Measurements from ENCODE around the gene MDK.

Gene MDK

DNA sequence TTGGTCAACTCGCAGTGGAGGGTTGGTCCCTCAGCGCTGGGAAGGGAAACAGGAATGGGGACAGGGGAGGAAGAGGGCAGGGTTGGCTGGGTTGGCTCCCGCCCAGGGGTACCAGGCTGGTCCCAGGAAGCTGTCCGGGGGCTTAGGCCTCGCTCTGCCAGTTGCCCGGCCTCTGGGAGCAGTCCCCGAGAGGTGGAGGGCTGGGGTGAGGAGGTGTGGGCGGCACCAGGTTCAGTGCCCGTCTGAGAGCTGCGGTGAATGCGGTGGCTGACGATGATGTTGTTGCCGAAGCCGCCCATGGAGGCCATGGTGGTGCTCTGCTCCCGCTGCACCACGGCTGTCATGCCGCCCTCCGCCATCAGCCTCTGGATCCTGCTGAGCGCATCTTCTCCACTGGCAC, 16.1 kb downstream of the MDK start:
- Histone ChIP-seq H4K20me1 (peaks cover 17 to 91% (median 46%) of the 10 kb centered on the region in 11 experiments; a peak in 19 of 22 replicates), H3K4me3 (no peak overlapping the region), H3K4me2 (no peak overlapping the region), H3K27ac (no peak overlapping the region), H3K4me1 (peaks cover 0 to 13% (median 5%) of the 10 kb centered on the region in 10 experiments; a peak in 11 of 20 replicates), H3K9ac (no peak overlapping the region), H3K36me3 (peaks cover 35 to 70% (median 55%) of the 10 kb centered on the region in 11 experiments), H3K27me3 (peaks cover 10 to 20% (median 16%) of the 10 kb centered on the region in 11 experiments), H3K9me3 (replicated peaks in 1 of 11) (no peaks in the 10 kb centered on the region)
- no peak for TF ChIP-seq Cebpa-rat (IDR thresholded peaks at IDR 0.05)

DNA sequence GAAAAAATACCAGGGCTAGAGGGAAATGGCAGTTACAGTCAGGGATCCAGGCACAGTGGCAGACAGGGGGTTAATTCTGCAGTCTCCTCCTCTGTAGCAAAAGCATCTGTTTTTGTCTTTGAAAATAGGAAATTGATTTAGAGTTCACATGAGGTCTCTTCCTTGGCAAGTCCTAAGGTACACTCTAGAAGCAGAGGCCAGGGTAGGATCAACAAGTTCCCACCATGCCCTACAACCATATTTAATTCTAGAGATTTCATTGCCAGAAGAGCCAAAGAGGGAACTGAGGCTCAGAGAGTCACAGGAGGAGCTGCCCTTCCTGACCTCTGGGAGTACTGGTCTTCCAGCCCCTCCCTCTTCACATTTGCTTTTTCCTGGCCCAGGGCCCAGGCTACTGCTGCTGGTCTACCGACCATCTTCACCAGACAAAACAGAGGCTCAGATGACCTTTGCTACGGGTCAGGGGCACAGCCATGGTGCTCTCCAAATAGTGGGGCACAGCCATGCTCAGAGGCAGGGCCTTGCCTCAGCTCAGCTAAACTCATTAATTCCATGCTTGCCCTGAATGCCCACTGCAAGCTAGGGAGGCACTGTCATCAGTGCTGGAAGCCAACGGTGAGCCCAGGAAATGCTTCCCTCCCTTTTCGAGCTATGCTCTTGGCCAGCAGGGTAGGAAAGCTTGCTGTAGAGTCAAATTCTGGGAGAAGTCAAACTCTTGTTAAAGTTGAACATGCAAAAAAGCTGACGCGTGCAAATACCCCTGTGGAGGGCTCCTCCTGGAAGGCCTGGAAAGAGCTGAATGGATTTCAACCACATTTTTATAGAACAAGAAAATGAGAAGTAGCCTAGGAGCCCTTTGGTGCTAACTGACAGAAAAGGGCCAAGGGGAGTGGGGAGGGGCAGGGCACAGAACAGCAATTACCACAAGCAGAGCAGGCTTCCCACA, 21.8 kb downstream of the MDK start:
- no peaks in the 10 kb centered on the region for H3K9me3 ChIP-seq (replicated peaks in 1 of 11)
- no peak overlapping the region for H3K27ac ChIP-seq
- H3K27me3 ChIP-seq: no peaks in the 10 kb centered on the region
- H3K9ac ChIP-seq: no peak overlapping the region
- peaks cover 0 to 69% (median 18%) of the 10 kb centered on the region in 11 experiments; a peak in 15 of 22 replicates for H4K20me1 ChIP-seq
- no peak overlapping the region for H3K4me3 ChIP-seq
- no peak overlapping the region for H3K4me2 ChIP-seq
- TF ChIP-seq Cebpa-rat (IDR thresholded peaks at IDR 0.05): no peak
- peaks cover 0 to 12% (median 9%) of the 10 kb centered on the region in 10 experiments; a peak in 12 of 20 replicates for H3K4me1 ChIP-seq
- H3K36me3 ChIP-seq: peaks cover 66 to 99% (median 87%) of the 10 kb centered on the region in 11 experiments

DNA sequence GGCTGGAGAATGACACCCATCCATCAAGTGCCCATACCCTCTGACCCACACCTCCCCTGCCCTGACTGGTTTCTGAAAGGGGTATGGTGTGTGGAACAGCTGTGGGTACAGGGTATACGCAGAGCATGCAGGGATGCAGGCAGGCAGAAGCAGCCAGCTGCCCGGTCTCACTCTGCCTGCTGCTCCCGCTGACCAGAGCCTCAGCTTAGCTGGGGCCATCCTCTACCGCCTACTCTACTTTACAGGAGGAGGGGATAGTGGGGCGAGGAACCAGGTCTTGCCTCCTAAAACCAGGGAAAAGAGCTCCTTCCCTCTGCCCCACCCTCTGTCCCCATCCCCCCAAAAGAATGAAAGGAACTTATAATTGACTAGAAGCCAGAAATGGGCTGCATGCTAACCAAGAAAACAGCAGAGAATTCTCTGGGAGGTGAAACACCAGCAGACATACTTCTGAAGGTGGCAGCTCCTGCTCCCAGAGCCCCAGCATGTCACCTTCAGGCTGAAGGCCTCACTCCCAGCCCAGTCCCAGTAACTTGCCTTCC, 23.1 kb downstream of the MDK start:
- Histone ChIP-seq H3K4me2 (no peak overlapping the region), H4K20me1 (peaks cover 0 to 74% (median 18%) of the 10 kb centered on the region in 11 experiments; a peak in 15 of 22 replicates), H3K4me3 (no peak overlapping the region), H3K9ac (no peak overlapping the region), H3K36me3 (peaks cover 76 to 100% (median 96%) of the 10 kb centered on the region in 11 experiments), H3K27me3 (no peaks in the 10 kb centered on the region), H3K27ac (no peak overlapping the region), H3K4me1 (peaks cover 0 to 18% (median 13%) of the 10 kb centered on the region in 10 experiments; a peak in 12 of 20 replicates), H3K9me3 (replicated peaks in 1 of 11) (no peaks in the 10 kb centered on the region)
- TF ChIP-seq Cebpa-rat (IDR thresholded peaks at IDR 0.05): no peak

DNA sequence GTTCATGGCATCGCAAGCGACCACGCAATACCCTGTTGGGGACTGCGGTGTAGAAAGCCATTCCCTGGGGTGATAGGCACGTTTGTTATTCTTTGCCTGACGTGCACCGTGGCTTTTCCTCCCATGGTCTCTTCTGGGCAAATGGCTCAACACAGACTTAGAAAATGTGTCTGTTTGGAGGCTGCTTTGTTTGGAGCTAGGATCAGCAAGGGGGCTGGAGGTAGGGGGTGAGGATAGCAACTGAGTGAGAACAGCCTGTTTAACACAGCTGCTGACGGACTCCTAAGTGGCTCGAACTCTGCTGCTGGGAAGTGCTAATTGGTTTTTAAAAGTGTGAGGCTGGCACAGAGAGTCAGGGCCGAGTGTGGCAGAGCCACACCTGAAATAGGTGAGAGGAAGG, 26.2 kb downstream of the MDK start:
- Histone ChIP-seq H3K27me3 (no peaks in the 10 kb centered on the region), H3K4me3 (no peak overlapping the region), H3K9ac (0 out of 22 replicates have a peak overlapping the region, but pooled peaks of 1 of the 11 experiments have one; percentile 27), H3K4me1 (peaks cover 0 to 18% (median 13%) of the 10 kb centered on the region in 10 experiments; a peak in 12 of 20 replicates), H3K4me2 (peak overlapping the region in 6 of 11 experiments; percentile 8 to 55 (median 33); a peak in 8 of 22 replicates), H3K9me3 (replicated peaks in 1 of 11) (no peaks in the 10 kb centered on the region), H4K20me1 (peaks cover 0 to 68% (median 13%) of the 10 kb centered on the region in 11 experiments; a peak in 14 of 22 replicates), H3K27ac (no peak overlapping the region), H3K36me3 (peaks cover 73 to 100% (median 95%) of the 10 kb centered on the region in 11 experiments)
- no peak for TF ChIP-seq Cebpa-rat (IDR thresholded peaks at IDR 0.05)

DNA sequence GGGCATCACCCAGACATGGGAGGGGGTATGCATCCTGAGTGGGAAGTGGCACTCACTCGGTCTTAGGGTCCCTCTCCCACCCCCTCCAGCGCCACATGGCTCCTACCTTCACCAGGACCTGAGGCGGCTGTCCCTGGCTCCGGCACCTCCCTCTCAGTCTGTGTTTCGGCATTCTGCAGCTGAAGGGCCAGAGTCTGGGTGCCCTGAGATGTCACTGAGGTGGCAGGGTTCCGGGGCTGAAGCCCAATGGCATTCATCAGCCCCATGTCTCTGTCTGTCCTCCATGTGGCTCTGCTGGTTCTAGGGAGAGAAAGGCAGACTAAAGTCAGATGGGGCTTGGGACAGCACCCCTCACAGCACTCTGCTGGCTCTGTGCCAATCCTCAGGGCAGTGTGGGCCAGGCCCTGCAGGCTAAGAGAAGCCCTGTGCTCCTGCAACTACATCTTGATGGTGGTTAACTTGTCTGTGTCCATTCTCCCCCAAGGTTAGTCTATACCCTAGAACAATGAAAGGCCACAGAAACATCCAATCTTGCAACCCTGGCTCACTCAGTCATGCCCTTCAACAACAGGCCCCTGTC, 27.0 kb downstream of the MDK start:
- no peak for TF ChIP-seq Cebpa-rat (IDR thresholded peaks at IDR 0.05)
- Histone ChIP-seq H3K9me3 (replicated peaks in 1 of 11) (no peaks in the 10 kb centered on the region), H3K36me3 (peaks cover 68 to 100% (median 95%) of the 10 kb centered on the region in 11 experiments), H3K4me3 (no peak overlapping the region), H3K4me1 (peaks cover 0 to 18% (median 13%) of the 10 kb centered on the region in 10 experiments; a peak in 12 of 20 replicates), H3K4me2 (peak overlapping the region in 6 of 11 experiments; percentile 8 to 55 (median 33); a peak in 6 of 22 replicates), H4K20me1 (peaks cover 0 to 69% (median 11%) of the 10 kb centered on the region in 11 experiments; a peak in 14 of 22 replicates), H3K9ac (0 out of 22 replicates have a peak overlapping the region, but pooled peaks of 1 of the 11 experiments have one; percentile 27), H3K27me3 (no peaks in the 10 kb centered on the region), H3K27ac (no peak overlapping the region)

DNA sequence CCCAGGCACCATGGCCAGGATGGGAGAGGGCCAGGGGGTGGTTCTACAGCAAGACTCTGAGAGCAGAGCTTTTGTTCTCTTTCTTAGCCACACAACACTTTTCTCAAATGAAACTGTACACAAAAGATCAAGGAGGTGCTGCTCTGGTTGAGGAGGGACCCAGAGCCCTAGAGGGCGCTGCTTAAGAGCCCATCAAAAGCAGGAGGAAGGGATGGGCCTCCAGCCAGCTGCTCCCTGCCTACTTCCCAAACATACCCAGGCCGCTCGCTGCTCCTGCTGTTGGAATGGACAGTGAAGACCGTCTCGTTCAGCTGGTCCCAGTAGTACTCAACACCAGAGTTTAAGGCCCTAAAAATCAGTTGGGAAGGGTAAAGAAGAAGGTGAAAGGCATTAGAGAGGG, 28.6 kb downstream of the MDK start:
- TF ChIP-seq Cebpa-rat (IDR thresholded peaks at IDR 0.05): no peak
- no peaks in the 10 kb centered on the region for H3K9me3 ChIP-seq (replicated peaks in 1 of 11)
- no peak overlapping the region for H3K9ac ChIP-seq

DNA sequence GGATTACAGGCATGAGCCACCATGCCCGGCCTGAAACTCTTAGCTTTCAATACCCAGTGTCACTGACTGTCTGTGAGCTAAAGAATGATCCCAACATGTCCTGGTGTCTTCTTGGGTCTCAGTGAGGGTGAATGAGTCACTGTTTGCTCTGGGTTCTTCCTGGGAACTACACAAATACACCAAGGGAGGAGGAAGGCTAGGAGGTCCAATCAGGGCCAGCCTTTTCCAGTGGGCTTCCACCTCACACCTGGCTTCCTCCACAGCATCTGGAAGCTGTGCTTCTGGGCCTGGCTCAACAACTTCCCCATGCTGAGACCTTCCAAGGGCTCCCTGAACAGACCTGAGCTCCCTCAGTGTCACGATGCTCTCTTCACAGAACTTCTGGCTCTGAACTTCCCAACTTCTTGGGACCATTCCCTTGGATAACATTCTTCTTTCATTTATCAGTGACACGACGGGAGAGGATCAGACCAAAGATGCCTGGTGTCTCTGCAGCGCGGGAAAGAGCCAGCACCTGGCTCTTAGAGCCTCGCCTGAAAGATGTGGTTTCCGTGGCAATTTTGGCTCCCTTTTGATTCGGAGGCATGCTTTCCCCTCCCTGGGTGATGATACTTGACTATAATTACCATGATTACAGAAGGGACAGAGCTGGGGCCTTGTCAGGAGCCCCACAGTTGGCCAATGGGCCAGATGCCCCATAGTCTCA, 32.4 kb downstream of the MDK start:
- no peak for TF ChIP-seq Cebpa-rat (IDR thresholded peaks at IDR 0.05)
- peaks cover 63 to 95% (median 85%) of the 10 kb centered on the region in 11 experiments for H3K36me3 ChIP-seq

More for the DNA sequence above, 28.6 kb downstream of the MDK start:
- Histone ChIP-seq H3K36me3 (peaks cover 69 to 100% (median 95%) of the 10 kb centered on the region in 11 experiments), H3K4me2 (no peak overlapping the region), H3K4me1 (peaks cover 0 to 18% (median 13%) of the 10 kb centered on the region in 10 experiments; a peak in 12 of 20 replicates), H3K27ac (no peak overlapping the region), H3K27me3 (no peaks in the 10 kb centered on the region), H4K20me1 (peaks cover 0 to 62% (median 6%) of the 10 kb centered on the region in 11 experiments; a peak in 12 of 22 replicates), H3K4me3 (no peak overlapping the region)

DNA sequence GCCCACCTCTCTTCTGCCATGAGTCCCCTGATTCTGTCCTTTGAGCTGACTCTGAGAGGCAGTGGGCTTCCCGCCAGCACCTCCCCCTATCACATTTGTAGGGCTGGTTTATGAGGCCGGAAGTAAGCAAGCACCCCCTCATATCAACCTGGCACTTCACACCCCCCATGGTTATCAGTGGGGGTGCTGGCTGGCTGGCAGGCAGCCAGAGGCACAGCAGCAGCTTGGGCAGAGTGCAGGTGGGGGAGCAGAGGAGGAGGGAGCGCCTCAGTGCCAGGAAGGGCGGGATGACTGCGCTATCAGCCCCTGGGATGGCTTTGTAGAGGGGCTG, 33.0 kb downstream of the MDK start:
- Histone ChIP-seq H3K27me3 (no peaks in the 10 kb centered on the region), H3K9ac (no peak overlapping the region), H3K4me2 (no peak overlapping the region), H3K36me3 (peaks cover 62 to 94% (median 81%) of the 10 kb centered on the region in 11 experiments), H3K4me3 (no peak overlapping the region), H3K4me1 (no peaks in the 10 kb centered on the region), H3K9me3 (replicated peaks in 1 of 11) (no peaks in the 10 kb centered on the region), H4K20me1 (peaks cover 0 to 35% (median 0%) of the 10 kb centered on the region in 11 experiments; a peak in 4 of 22 replicates), H3K27ac (no peak overlapping the region)
- TF ChIP-seq Cebpa-rat (IDR thresholded peaks at IDR 0.05): no peak

More for the DNA sequence above, 32.4 kb downstream of the MDK start:
- Histone ChIP-seq H4K20me1 (peaks cover 0 to 37% (median 0%) of the 10 kb centered on the region in 11 experiments; a peak in 6 of 22 replicates), H3K4me2 (no peak overlapping the region), H3K4me1 (no peaks in the 10 kb centered on the region), H3K27me3 (no peaks in the 10 kb centered on the region), H3K4me3 (no peak overlapping the region), H3K9me3 (replicated peaks in 1 of 11) (no peaks in the 10 kb centered on the region), H3K27ac (no peak overlapping the region), H3K9ac (no peak overlapping the region)

Data from BLaER1 treated with 17β-estradiol and CSF1 and Interleukin-3, amounts not matched to agents 10 nM and 100 nM (cell line).